ENCODE results near the gene SMAP2. TPM values are rescaled to one million over a fixed set of nuclear protein-coding genes. Genes with fewer than 3 reads are reported as not detected.

The SMAP2 gene
- total RNA-seq, 1 experiment from 2014 or later = 8.2 TPM

GRCh38 chr1:40332695-40333094, 40.8 kb upstream of the SMAP2 start:
- H3K27ac ChIP-seq (ENCODE audit: insufficient read length, low read depth, low read length) = no peak overlapping the region
- no peak overlapping the region for H3K4me2 ChIP-seq (ENCODE audit: insufficient read depth, insufficient read length, low read length)
- H2BK120ac ChIP-seq (ENCODE audit: low read depth, low read length, poor library complexity, severe bottlenecking) = no peak overlapping the region
- H3K27ac Mint-ChIP-seq = no peak overlapping the region
- H2BK12ac ChIP-seq (ENCODE audit: insufficient read length, low read depth, low read length) = no peak overlapping the region
- H3K36me3 Mint-ChIP-seq (ENCODE audit: insufficient read depth in 1 of 3, low read depth in 3 of 3) = no peaks in the 10 kb centered on the region; a peak in 2 of 7 replicates
- no peaks in the 10 kb centered on the region for H3K79me1 ChIP-seq (ENCODE audit: insufficient read depth, low read depth, low read length, poor library complexity, severe bottlenecking)
- H3K9me3 ChIP-seq (ENCODE audit: control insufficient read depth, low read depth, low read length) = no peaks in the 10 kb centered on the region
- H3K9me3 Mint-ChIP-seq = peaks cover 3 to 4% of the 10 kb centered on the region in 2 experiments; a peak in 3 of 5 replicates
- H3K23me2 ChIP-seq (ENCODE audit: insufficient read length, low read depth, low read length, poor library complexity, severe bottlenecking) = no peaks in the 10 kb centered on the region
- H3K4me1 Mint-ChIP-seq = no peaks in the 10 kb centered on the region
- no peak overlapping the region for H2BK15ac ChIP-seq (ENCODE audit: low read depth, low read length)
- no peaks in the 10 kb centered on the region for H3K79me2 ChIP-seq (ENCODE audit: insufficient read depth, low read length)
- no peak overlapping the region for H2BK5ac ChIP-seq (ENCODE audit: insufficient read length, low read length)
- WGBS (ENCODE audit: extremely low coverage, insufficient read length, low lambda C conversion rate) = no CpG with 5 or more reads among the region's 1 CpG
- no peak overlapping the region for H3K4ac ChIP-seq (ENCODE audit: low read depth, low read length)
- H3K4me1 ChIP-seq (ENCODE audit: insufficient read depth, low read length) = no peaks in the 10 kb centered on the region
- no peak overlapping the region for H4K5ac ChIP-seq (ENCODE audit: insufficient read length, low read depth, low read length)
- H4K20me1 ChIP-seq (ENCODE audit: control insufficient read depth, insufficient read depth, insufficient read length) = no peaks in the 10 kb centered on the region
- no peak overlapping the region for H3K56ac ChIP-seq (ENCODE audit: insufficient read length, low read depth, low read length)
- TF ChIP-seq, protein P1, sequence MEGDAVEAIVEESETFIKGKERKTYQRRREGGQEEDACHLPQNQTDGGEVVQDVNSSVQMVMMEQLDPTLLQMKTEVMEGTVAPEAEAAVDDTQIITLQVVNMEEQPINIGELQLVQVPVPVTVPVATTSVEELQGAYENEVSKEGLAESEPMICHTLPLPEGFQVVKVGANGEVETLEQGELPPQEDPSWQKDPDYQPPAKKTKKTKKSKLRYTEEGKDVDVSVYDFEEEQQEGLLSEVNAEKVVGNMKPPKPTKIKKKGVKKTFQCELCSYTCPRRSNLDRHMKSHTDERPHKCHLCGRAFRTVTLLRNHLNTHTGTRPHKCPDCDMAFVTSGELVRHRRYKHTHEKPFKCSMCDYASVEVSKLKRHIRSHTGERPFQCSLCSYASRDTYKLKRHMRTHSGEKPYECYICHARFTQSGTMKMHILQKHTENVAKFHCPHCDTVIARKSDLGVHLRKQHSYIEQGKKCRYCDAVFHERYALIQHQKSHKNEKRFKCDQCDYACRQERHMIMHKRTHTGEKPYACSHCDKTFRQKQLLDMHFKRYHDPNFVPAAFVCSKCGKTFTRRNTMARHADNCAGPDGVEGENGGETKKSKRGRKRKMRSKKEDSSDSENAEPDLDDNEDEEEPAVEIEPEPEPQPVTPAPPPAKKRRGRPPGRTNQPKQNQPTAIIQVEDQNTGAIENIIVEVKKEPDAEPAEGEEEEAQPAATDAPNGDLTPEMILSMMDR (conservative IDR thresholded peaks at IDR 0.05) = no peak
- no peak overlapping the region for H3K23ac ChIP-seq (ENCODE audit: insufficient read length, low read depth, low read length)
- H4K91ac ChIP-seq (ENCODE audit: insufficient read length, low read depth, low read length) = no peak overlapping the region
- peaks cover 10% of the 10 kb centered on the region for H3K27me3 Mint-ChIP-seq (ENCODE audit: low read depth)
- no peak overlapping the region for H3T11ph ChIP-seq (ENCODE audit: low read length)
- no peak overlapping the region for H3K9ac ChIP-seq (ENCODE audit: extremely low read depth, insufficient read length, low read length)
- no peak overlapping the region for H3K18ac ChIP-seq (ENCODE audit: insufficient read length, low read depth, low read length)
- no peak for DNase-seq
- no peak overlapping the region for H2AK5ac ChIP-seq (ENCODE audit: insufficient read length, low read length)
- no peak overlapping the region for H2AFZ ChIP-seq (ENCODE audit: low read length)
- no peak overlapping the region for H2BK20ac ChIP-seq (ENCODE audit: low read depth, low read length, poor library complexity, severe bottlenecking)
- no peak overlapping the region for H3K14ac ChIP-seq (ENCODE audit: insufficient read depth, low read length)
- no peaks in the 10 kb centered on the region for H3K27me3 ChIP-seq (ENCODE audit: insufficient read depth, low read length)
- no peak overlapping the region for H4K8ac ChIP-seq (replicated peaks; ENCODE audit: insufficient read length, low read depth, low read length)
- no peak overlapping the region for H3K4me3 Mint-ChIP-seq

All from H9 (cell line).